Lung (tissue), 16 donors: ENCODE results near the gene TPO. TPM values are rescaled to one million over a fixed set of nuclear protein-coding genes. Genes with fewer than 3 reads are reported as not detected.

Experiments
- ATAC-seq: fragments of 200-7000 bp; cut with Tn5 transposase; one replicate; pipeline ENCODE4 v1.9.1; 2020; ENCODE audit warnings: moderate number of reproducible peaks; ENCODE audit not compliant: insufficient read depth, low FRiP score
- DNase-seq, 3 donors: peaks; one replicate each; pipeline ENCODE4 v3.0.0-alpha.2; 2013 to 2017
- H3K27ac ChIP-seq, 2 donors: one replicate each; pipeline ENCODE4 v1.5.1; 2013; ENCODE audit warnings: mild to moderate bottlenecking in 2 of 2, moderate library complexity in 2 of 2, control low read depth in 1 of 2, inconsistent platforms in 1 of 2, low read depth in 1 of 2, low read length in 1 of 2
- H3K27me3 ChIP-seq, 3 donors: one replicate each; pipeline ENCODE4 v1.5.1; 2013; ENCODE audit warnings: low read length in 2 of 3; ENCODE audit not compliant: control insufficient read depth in 3 of 3, insufficient read depth in 3 of 3
- H3K36me3 ChIP-seq, 4 donors: one replicate each; pipeline ENCODE4 v1.5.1; 2013; ENCODE audit warnings: low read length in 4 of 4, mild to moderate bottlenecking in 1 of 4, moderate library complexity in 1 of 4; ENCODE audit not compliant: control insufficient read depth in 4 of 4, insufficient read depth in 4 of 4
- H3K4me1 ChIP-seq, 5 donors: one replicate each; pipeline ENCODE4 v1.5.1; 2013; ENCODE audit warnings: low read length in 5 of 5, mild to moderate bottlenecking in 2 of 5, moderate library complexity in 1 of 5; ENCODE audit not compliant: control insufficient read depth in 5 of 5, insufficient read depth in 5 of 5
- H3K4me3 ChIP-seq: one replicate; pipeline ENCODE4 v1.5.1; 2013; ENCODE audit warnings: mild to moderate bottlenecking, control low read depth, moderate library complexity
- H3K9ac ChIP-seq, 2 donors: one replicate each; pipeline ENCODE4 v1.5.1; 2013; ENCODE audit warnings: low read length in 2 of 2, control low read depth in 1 of 2; ENCODE audit not compliant: insufficient read depth in 1 of 2
- H3K9me3 ChIP-seq, 4 donors: one replicate each; pipeline ENCODE4 v1.5.1; 2013; ENCODE audit warnings: low read length in 3 of 4, mild to moderate bottlenecking in 1 of 4, moderate library complexity in 1 of 4; ENCODE audit not compliant: control insufficient read depth in 4 of 4, insufficient read depth in 3 of 4
- WGBS, 2 donors: extraction: QIAGEN DNeasy Blood & Tissue Kit; methylation state at CpG; one replicate each; pipeline ENCODE4 v1.1.7; 2013; 5-methylcytosine and 5-hydroxymethylcytosine counted together
- long read RNA-seq, 5 donors: transcript quantifications; one replicate each; lab custom pipeline, GENCODE V29; 2026
- polyA plus RNA-seq, 2 donors: library from polyadenylated mRNA; stranded (reverse); fragments of 200-250 nt; gene quantifications; one replicate each; pipeline ENCODE4 v1.2.1, GENCODE V29; 2013
- total RNA-seq, 2 donors: library from RNA; depleted of rRNA in 1 of 2; stranded (reverse); fragments of >200 nt in 1 of 2; gene quantifications; one replicate each; pipeline ENCODE4 v1.2.1, GENCODE V29; 2014 to 2021
- TF ChIP-seq, protein P1 (sequence below): IDR thresholded peaks from 2 replicates; pipeline ENCODE4 v1.5.1; 2012; ENCODE audit warnings: mild to moderate bottlenecking; ENCODE audit errors: control extremely low read depth, extremely low read depth
- donor health status: control.
- donor health status: control.
- donor health status: Bipolar disorder and iron deficiency.
- donor health status: healthy.
- donor health status: DM: yes; HTN: yes; CAD: no.

Gene TPO
- total RNA-seq: under 1 TPM in 1 of 2 donors, not detected in 1; 0.31 TPM
- under 1 TPM in 1 of 2 donors, not detected in 1; 0.17 TPM for polyA plus RNA-seq
- long read RNA-seq, donor 1: 0 reads
- long read RNA-seq, donor 2: 0 reads
- long read RNA-seq, donor 3: 0 reads
- long read RNA-seq, donor 4: 0 reads
- long read RNA-seq, donor 5: 0 reads

DNA sequence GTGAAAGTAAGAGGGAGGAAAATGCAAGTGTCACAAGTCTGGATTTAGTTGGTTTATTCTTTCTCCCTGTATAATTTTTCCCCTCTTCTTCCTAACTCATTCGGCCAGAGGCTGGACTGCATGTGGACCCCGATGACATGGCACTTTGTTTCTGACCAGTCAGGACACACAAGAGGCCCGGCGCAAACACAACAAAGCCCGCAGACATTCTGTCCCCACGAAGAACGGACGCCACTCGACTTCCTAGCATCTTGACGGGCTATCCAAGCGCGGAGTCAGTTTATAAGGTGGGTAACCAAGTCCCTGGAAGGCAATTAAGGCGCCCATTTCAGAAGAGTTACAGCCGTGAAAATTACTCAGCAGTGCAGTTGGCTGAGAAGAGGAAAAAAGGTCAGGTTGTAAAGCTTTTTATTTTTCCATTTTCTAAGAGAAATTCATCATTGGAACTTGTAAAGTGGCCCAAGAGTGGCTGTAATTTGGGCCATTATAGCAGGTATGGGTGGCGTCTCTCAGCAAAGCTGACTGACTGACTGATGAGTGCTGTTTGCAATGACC, at the start of gene TPO:
TPO (plus strand) TSS at position 308 of the 555 bp plus-strand sequence. CDS start 946 bp downstream, outside the sequence.
- WGBS, 2 donors: 89% methylated on average over 15 of the region's 15 CpGs
- no peaks in the 10 kb centered on the region for H3K27me3 ChIP-seq

DNA sequence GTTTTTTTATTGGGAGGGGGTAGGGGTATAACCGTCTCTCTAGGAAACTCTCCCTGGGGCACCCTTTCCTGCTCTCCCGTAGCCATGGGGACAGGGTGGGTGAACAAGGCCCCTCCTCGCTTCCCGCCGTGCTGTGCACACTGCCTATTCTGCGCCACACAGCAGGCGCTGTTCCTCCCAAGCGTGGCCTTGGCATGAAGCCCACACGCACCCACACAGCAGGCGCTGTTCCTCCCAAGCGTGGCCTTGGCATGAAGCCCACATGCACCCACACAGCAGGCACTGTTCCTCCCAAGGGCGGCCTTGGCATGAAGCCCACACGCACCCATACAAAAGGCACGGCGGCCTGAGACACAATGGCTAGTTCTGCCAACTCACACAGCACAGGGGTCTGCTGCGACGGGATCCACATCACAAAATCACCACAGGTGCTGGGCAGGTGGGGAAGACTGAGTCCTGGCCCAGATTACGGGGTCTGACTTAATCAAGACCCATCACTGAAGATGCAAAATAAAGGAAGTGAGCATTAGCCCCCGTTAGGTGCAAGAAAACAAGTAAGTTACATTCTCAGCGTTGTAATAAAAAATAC, 46.6 kb upstream of the TPO start:
- H3K9ac ChIP-seq: no peak overlapping the region
- H3K9me3 ChIP-seq: peaks cover 0 to 3% (median 0%) of the 10 kb centered on the region in 4 donors
- TF ChIP-seq, protein P1, sequence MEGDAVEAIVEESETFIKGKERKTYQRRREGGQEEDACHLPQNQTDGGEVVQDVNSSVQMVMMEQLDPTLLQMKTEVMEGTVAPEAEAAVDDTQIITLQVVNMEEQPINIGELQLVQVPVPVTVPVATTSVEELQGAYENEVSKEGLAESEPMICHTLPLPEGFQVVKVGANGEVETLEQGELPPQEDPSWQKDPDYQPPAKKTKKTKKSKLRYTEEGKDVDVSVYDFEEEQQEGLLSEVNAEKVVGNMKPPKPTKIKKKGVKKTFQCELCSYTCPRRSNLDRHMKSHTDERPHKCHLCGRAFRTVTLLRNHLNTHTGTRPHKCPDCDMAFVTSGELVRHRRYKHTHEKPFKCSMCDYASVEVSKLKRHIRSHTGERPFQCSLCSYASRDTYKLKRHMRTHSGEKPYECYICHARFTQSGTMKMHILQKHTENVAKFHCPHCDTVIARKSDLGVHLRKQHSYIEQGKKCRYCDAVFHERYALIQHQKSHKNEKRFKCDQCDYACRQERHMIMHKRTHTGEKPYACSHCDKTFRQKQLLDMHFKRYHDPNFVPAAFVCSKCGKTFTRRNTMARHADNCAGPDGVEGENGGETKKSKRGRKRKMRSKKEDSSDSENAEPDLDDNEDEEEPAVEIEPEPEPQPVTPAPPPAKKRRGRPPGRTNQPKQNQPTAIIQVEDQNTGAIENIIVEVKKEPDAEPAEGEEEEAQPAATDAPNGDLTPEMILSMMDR: no peak
- no peak overlapping the region for H3K4me3 ChIP-seq
- ATAC-seq (no peak), DNase-seq (no peak)
- H3K36me3 ChIP-seq: no peaks in the 10 kb centered on the region
- H3K4me1 ChIP-seq: no peaks in the 10 kb centered on the region
- H3K27me3 ChIP-seq: no peaks in the 10 kb centered on the region
- no peak overlapping the region for H3K27ac ChIP-seq
- 66 to 72% methylated on average over 20 of the region's 20 CpGs for WGBS, 2 donors

More for the DNA sequence above, at the start of gene TPO:
- ATAC-seq (no peak), DNase-seq (no peak)
- Histone ChIP-seq H3K9me3 (no peaks in the 10 kb centered on the region), H3K4me1 (no peaks in the 10 kb centered on the region), H3K4me3 (no peak within 1 kb of the TSS), H3K9ac (no peak within 1 kb of the TSS), H3K27ac (no peak within 1 kb of the TSS), H3K36me3 (no peaks in the 10 kb centered on the region)
- TF ChIP-seq, protein P1: no peak

DNA sequence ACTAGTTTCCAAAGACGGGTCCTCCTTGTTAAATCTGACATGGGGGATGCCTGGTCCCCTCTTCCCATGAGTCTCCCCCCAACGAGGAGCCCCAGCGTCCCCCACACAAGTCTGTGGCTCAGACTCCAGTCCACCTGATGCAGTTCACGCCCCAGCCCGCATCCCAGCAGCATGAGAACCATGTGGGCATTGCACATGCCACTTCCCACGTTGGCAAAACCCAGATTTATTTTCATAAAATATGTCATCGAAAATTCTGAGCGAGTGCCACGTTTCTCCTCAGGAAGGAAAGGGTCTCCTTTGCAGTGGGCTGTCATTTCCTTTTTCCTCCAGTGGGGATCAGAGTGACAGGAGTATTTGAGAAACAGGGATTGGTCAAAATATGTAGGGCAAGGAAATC, 45.7 kb upstream of the TPO start:
- TF ChIP-seq, protein P1: no peak
- no peak for ATAC-seq
- Histone ChIP-seq H3K9me3 (peaks cover 0 to 3% (median 0%) of the 10 kb centered on the region in 4 donors), H3K9ac (no peak overlapping the region), H3K27ac (no peak overlapping the region), H3K4me3 (no peak overlapping the region), H3K36me3 (no peaks in the 10 kb centered on the region), H3K27me3 (no peaks in the 10 kb centered on the region), H3K4me1 (no peaks in the 10 kb centered on the region)
- 67 to 74% methylated on average over 9 of the region's 9 CpGs for WGBS, 2 donors
- no peak for DNase-seq
